AG04450 (cell line): Measurements from ENCODE around the gene RIT1. TPM values are rescaled to one million over a fixed set of nuclear protein-coding genes. Genes with fewer than 3 reads are reported as not detected.

Experiments used
- CTCF ChIA-PET: fragments of 300-600, 350-600 bp; formaldehyde crosslinking; extraction: SDS; loops from one replicate; lab custom pipeline; 2022; ENCODE audit warnings: antibody characterized with exemption, inconsistent platforms; lab: Charles Lee
- POLR2A ChIA-PET: fragments of 350-600 bp; formaldehyde crosslinking; extraction: SDS; loops from one replicate; lab custom pipeline; 2021; ENCODE audit warnings: antibody characterized with exemption, inconsistent platforms; lab: Yijun Ruan, JAX
- DNase-seq: peaks from one replicate; pipeline ENCODE4 v3.0.0-alpha.2; 2011; ENCODE audit warnings: low read depth, low spot score
- H3K27ac ChIP-seq: one replicate; pipeline ENCODE4 v1.5.1; 2012; ENCODE audit warnings: low read depth, low read length, control low read depth
- H3K27me3 ChIP-seq: one replicate; pipeline ENCODE4 v1.6.0; 2012; ENCODE audit warnings: low read length; ENCODE audit not compliant: control insufficient read depth, insufficient read depth
- H3K4me3 ChIP-seq: 2 replicates; pipeline ENCODE4 v1.5.1; 2011; ENCODE audit warnings: mild to moderate bottlenecking, low read depth, low read length, control low read depth
- H3K9me3 ChIP-seq: 2 replicates; pipeline ENCODE4 v1.5.1; 2012; ENCODE audit warnings: low read length; ENCODE audit not compliant: control insufficient read depth, insufficient read depth
- polyA minus RNA-seq: library from RNA; depleted of rRNA, polyadenylated mRNA; stranded (reverse); fragments of >200 nt; gene quantifications from 2 replicates; pipeline ENCODE4 v1.2.3, GENCODE V29; 2011; rRNA and poly(A)+ RNA removed
- polyA plus RNA-seq: library from polyadenylated mRNA; depleted of rRNA; stranded (reverse); fragments of >200 nt; gene quantifications from 2 replicates; pipeline ENCODE4 v1.2.3, GENCODE V29; 2011; rRNA removed
- TF ChIP-seq, protein P1 (sequence below): IDR thresholded peaks from 2 replicates; pipeline ENCODE4 v1.5.1; 2011; ENCODE audit warnings: low read depth, low read length, control low read depth, inconsistent platforms

The RIT1 gene, protein sequence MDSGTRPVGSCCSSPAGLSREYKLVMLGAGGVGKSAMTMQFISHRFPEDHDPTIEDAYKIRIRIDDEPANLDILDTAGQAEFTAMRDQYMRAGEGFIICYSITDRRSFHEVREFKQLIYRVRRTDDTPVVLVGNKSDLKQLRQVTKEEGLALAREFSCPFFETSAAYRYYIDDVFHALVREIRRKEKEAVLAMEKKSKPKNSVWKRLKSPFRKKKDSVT
- polyA plus RNA-seq = 56.4 and 65.2 TPM in 2 replicates
- polyA minus RNA-seq = 61.1 and 69.2 TPM in 2 replicates

DNA sequence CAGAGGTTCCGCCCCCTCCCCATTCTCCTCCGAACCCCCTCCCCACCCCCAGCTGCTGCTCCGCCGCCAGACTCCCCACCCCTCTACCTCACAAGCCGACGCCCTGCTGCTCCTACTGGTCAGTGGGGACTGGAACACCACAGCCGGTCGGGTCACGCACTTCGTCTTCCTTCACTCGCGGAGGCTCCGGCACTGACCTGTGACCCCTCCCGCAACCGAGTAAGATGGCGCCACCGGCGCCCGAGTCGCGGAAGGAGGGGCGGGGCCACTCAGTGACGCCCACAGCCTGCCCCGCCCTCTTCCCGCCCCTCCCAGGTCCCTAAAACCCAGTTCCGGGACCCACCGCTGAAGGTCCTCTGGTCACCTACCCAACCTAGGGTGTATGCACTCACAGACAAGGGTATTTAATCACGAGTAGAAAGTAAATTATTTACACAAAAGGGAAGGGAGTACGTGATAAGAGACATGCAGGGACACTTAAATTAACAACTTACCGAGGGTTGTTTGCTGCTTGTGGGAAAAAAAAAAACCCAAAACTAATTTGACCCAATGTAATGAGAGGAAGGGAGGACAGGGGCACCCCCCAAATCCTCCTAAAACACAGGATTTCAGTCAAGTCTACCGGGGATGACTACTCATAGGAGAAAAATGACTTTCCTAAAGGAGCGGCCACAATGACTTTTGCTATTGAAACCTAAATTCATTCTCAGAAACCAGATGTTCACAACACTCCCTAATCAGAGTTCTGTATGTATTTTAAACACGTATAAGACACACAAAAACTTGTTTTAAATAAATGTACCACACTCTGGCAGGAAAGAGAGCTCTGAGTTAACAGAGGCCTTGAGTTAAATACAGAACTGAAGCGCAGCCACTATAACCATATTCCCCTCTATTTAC is at the start of gene RIT1:
Gene RIT1 (minus strand): TSS at position 194 of the 900 bp plus-strand sequence. CDS start 588 bp downstream, outside the sequence.
- ChIA-PET POLR2A (no interaction called here), CTCF (no interaction called here)
- Histone ChIP-seq H3K27ac (peak within 1 kb of the TSS; percentile 84), H3K9me3 (no peaks in the 10 kb centered on the region), H3K4me3 (peak within 1 kb of the TSS; percentile 73), H3K27me3 (no peaks in the 10 kb centered on the region)
- TF ChIP-seq, protein P1, sequence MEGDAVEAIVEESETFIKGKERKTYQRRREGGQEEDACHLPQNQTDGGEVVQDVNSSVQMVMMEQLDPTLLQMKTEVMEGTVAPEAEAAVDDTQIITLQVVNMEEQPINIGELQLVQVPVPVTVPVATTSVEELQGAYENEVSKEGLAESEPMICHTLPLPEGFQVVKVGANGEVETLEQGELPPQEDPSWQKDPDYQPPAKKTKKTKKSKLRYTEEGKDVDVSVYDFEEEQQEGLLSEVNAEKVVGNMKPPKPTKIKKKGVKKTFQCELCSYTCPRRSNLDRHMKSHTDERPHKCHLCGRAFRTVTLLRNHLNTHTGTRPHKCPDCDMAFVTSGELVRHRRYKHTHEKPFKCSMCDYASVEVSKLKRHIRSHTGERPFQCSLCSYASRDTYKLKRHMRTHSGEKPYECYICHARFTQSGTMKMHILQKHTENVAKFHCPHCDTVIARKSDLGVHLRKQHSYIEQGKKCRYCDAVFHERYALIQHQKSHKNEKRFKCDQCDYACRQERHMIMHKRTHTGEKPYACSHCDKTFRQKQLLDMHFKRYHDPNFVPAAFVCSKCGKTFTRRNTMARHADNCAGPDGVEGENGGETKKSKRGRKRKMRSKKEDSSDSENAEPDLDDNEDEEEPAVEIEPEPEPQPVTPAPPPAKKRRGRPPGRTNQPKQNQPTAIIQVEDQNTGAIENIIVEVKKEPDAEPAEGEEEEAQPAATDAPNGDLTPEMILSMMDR = peak; percentile 23; the same call in 1 of the 2 replicates
- no peak for DNase-seq

DNA sequence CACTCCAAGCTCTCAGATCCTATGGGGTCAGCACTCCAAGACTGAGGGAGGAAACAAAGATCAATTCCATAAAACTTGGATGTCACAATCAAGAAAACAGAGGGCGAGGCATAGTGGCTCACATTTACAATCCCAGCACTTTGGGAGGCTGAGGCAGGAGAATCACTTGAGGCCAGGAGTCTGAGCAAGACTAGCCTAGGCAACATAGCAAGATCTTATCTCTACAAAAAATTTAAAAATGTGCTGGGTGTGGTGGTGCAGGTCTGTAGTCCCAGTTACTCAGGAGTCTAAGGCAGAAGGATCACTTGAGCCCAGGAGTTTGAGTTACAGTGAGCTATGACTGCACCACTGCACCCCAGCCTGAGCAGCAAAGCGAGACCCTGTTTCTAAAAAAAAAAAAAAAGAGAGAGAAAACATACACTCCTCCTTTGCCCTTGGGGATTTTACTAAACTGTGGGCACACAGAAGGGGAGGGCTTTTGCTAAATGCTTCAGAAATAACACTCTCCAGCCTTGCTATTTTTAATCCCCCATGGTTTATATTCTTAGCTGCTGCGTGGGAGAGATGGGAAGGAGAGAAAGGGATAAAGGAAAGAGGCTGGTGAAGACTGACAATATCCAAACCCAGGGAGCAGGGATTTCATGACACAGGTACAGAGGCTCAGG is 49.1 kb upstream of the RIT1 start:
- DNase-seq = no peak
- Histone ChIP-seq H3K9me3 (no peaks in the 10 kb centered on the region), H3K27me3 (no peaks in the 10 kb centered on the region), H3K27ac (peak overlapping the region; percentile 52), H3K4me3 (no peak overlapping the region)
- ChIA-PET CTCF (interaction anchor here (0.6 to 1.0 kb wide), 4 partner anchors 8 to 106 kb away, joined by 3 to 4 read pairs (median 4); no protein-coding TSS in a partner anchor), POLR2A (interaction anchor here (0.5 to 1.2 kb wide), 4 partner anchors 11 to 427 kb away, joined by 3 to 7 read pairs (median 4); no protein-coding TSS in a partner anchor)
- TF ChIP-seq, protein P1 = no peak

DNA sequence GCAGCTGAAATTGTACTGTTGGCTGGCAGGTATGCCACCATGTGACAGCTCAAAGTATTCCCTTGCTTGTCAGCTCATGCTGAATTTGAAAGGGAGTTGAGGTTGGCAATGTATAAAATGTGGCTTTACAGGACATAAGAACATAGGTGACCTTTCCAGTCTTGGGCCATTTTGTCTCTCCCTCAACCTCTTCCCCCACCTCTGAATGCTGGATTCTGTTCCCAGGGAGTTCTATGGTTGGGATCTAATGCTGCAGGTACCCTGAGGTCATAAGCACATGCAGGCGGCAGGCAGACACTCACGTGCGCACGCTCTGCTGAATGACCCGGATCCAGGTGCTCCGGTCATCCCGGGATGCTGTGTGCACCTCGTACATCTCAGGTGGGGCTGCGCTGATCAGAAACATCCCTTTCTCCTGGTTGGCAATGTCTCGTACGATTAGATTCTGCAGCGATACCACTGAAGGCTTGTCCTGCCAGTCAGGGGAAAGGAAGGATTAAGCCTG is 46.3 kb upstream of the RIT1 start:
- Histone ChIP-seq H3K27me3 (no peaks in the 10 kb centered on the region), H3K27ac (no peak overlapping the region), H3K4me3 (no peak overlapping the region), H3K9me3 (no peaks in the 10 kb centered on the region)
- TF ChIP-seq, protein P1 = no peak
- POLR2A ChIA-PET = interaction anchor here (0.7 kb wide), 1 partner anchor 16 kb away, joined by 8 read pairs; no protein-coding TSS in a partner anchor
- no peak for DNase-seq
- CTCF ChIA-PET = interaction anchor here (0.7 kb wide), 1 partner anchor 12 kb away, joined by 3 read pairs; no protein-coding TSS in a partner anchor

DNA sequence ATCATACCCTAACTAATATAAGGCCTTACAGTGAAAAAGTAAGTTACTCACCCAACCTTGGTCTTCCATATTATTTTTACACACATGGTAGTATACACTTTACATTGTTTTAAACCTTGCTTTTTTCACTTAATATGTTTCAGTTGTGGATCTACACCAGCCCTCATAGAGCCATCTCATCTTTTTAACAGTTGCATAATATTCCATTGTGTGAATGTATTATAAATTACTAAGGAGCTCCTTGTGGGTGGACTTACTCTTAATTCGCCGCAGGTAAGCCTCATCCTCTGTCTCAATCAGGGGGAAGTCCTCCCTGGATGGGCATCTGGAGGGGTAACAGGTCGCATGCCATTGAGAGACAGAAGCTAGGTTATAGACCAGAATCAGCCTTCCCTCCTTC is 43.5 kb upstream of the RIT1 start:
- Histone ChIP-seq H3K9me3 (no peaks in the 10 kb centered on the region; the same call in 1 of the 2 replicates), H3K4me3 (no peak overlapping the region), H3K27ac (no peak overlapping the region), H3K27me3 (no peaks in the 10 kb centered on the region)
- CTCF ChIA-PET = interaction anchor here (0.6 to 0.9 kb wide), 2 partner anchors 19 to 35 kb away, joined by 4 to 5 read pairs; no protein-coding TSS in a partner anchor
- TF ChIP-seq, protein P1 = no peak
- POLR2A ChIA-PET = no interaction called here
- DNase-seq = no peak
